Prostate gland (tissue), 2 donors: ENCODE measurements around the gene ALDH8A1.

Experiments used
- CTCF ChIP-seq, 4 experiments: fragments of 200-600 bp in 2 of 4; fragments of 450-650 bp in 2 of 4; sonication (generic) in 2 of 4; IDR thresholded peaks; 1 replicate in 3 of 4; 2 replicates in 1 of 4; pipeline ENCODE4 v1.5.1; 2016 to 2019; ENCODE audit warnings: antibody characterized with exemption in 4 of 4, mild to moderate bottlenecking in 2 of 4, moderate library complexity in 2 of 4
- POLR2A ChIP-seq: fragments of 450-650 bp; IDR thresholded peaks from one replicate; pipeline ENCODE4 v1.6.1; 2016; ENCODE audit warnings: antibody characterized with exemption, mild to moderate bottlenecking

GRCh38 chr6:134936476-134936875, 13.4 kb downstream of the ALDH8A1 start:
- no peak for TF ChIP-seq CTCF (IDR thresholded peaks at IDR 0.05)
- TF ChIP-seq POLR2A, result no peak
